B cell (primary cell): ENCODE measurements around the gene ETV3L. TPM values are rescaled to one million over a fixed set of nuclear protein-coding genes. Genes with fewer than 3 reads are reported as not detected.
A peak's percentile ranks its signal among the peaks of the same experiment; 100 is the strongest.

Source experiments
- ATAC-seq: fragments of 200-7000 bp; cut with Tn5 transposase; one replicate; pipeline ENCODE4 v1.10.0; 2021; ENCODE audit warnings: low read depth, mild to moderate bottlenecking, moderate number of reproducible peaks, moderate library complexity
- CTCF ChIA-PET: fragments of 350-600 bp; sonication (Branson Sonifier 250); formaldehyde crosslinking; loops from one replicate; lab custom pipeline; 2021; ENCODE audit warnings: antibody characterized with exemption, inconsistent platforms; lab: Charles Lee
- POLR2A ChIA-PET: fragments of 350-600 bp; sonication (Branson Sonifier 250); formaldehyde crosslinking; loops from one replicate; lab custom pipeline; 2021; ENCODE audit warnings: antibody characterized with exemption; lab: Charles Lee
- DNase-seq: peaks from one replicate; pipeline ENCODE4 v3.0.0; 2013
- H2AFZ ChIP-seq: 2 replicates; pipeline ENCODE4 v1.6.1; 2012; ENCODE audit warnings: mild to moderate bottlenecking, low read depth, low read length; ENCODE audit not compliant: insufficient read depth, poor library complexity, severe bottlenecking
- H3K27ac ChIP-seq, 2 donors: 1 replicate in 1 of 2; 2 replicates in 1 of 2; pipeline ENCODE4 v1.5.1; 2012 to 2013; ENCODE audit warnings: low read length in 2 of 2, mild to moderate bottlenecking in 2 of 2, moderate library complexity in 1 of 2
- H3K27me3 ChIP-seq, 4 experiments: fragments of 200-600 bp in 1 of 4; sonication (generic) in 1 of 4; replicated peaks in 1 of 4; 1 replicate in 2 of 4; 2 replicates in 2 of 4; pipeline versions ENCODE4 v1.6.1 to v1.7.0; 2013 to 2016; ENCODE audit warnings: low read length in 3 of 4, mild to moderate bottlenecking in 2 of 4, mixed read lengths in 1 of 4, moderate library complexity in 1 of 4; ENCODE audit not compliant: insufficient read depth in 4 of 4, control insufficient read depth in 3 of 4; ENCODE audit errors: control extremely low read depth in 1 of 4
- H3K36me3 ChIP-seq, 2 experiments: replicated peaks in 1 of 2; 1 replicate in 1 of 2; 2 replicates in 1 of 2; pipeline versions ENCODE4 v1.6.1 to v1.7.1; 2013; ENCODE audit warnings: low read length in 1 of 2; ENCODE audit not compliant: insufficient read depth in 2 of 2, control insufficient read depth in 1 of 2; ENCODE audit errors: control extremely low read depth in 1 of 2, extremely low read depth in 1 of 2
- H3K4me1 ChIP-seq, 2 donors: fragments of 200-600 bp in 1 of 2; sonication (generic) in 1 of 2; 1 replicate in 1 of 2; 2 replicates in 1 of 2; pipeline versions ENCODE4 v1.5.1 to v1.6.1; 2013 to 2017; ENCODE audit warnings: low read length in 2 of 2; ENCODE audit not compliant: control insufficient read depth in 2 of 2, insufficient read depth in 2 of 2
- H3K4me2 ChIP-seq: replicated peaks from 2 replicates; pipeline ENCODE3; 2012; ENCODE audit warnings: mild to moderate bottlenecking, low read depth, low read length; ENCODE audit not compliant: poor library complexity, severe bottlenecking
- H3K4me3 ChIP-seq, 5 experiments: fragments of 200-600 bp in 1 of 5; sonication (generic) in 1 of 5; 1 replicate in 3 of 5; 2 replicates in 2 of 5; pipeline versions ENCODE4 v1.5.1 to v1.7.0; 2011 to 2016; ENCODE audit warnings: low read length in 4 of 5, mild to moderate bottlenecking in 4 of 5, low read depth in 2 of 5, control low read depth in 1 of 5, moderate library complexity in 1 of 5; ENCODE audit not compliant: insufficient read depth in 1 of 5; ENCODE audit errors: control extremely low read depth in 1 of 5, extremely low read depth in 1 of 5
- H3K79me2 ChIP-seq: fragments of 200-600 bp; sonication (generic); one replicate; pipeline ENCODE4 v1.6.0; 2016; ENCODE audit warnings: low read length; ENCODE audit not compliant: control insufficient read depth, insufficient read depth
- H3K9ac ChIP-seq: fragments of 200-600 bp; sonication (generic); 2 replicates; pipeline ENCODE4 v1.6.1; 2017; ENCODE audit warnings: mild to moderate bottlenecking, low read length, moderate library complexity
- H3K9me3 ChIP-seq, 3 donors: one replicate each; pipeline versions ENCODE4 v1.6.1 to v1.7.1; 2013; ENCODE audit warnings: low read length in 2 of 3; ENCODE audit not compliant: control insufficient read depth in 2 of 3, insufficient read depth in 1 of 3; ENCODE audit errors: control extremely low read depth in 1 of 3
- H4K20me1 ChIP-seq: 2 replicates; pipeline ENCODE4 v1.6.0; 2012; ENCODE audit warnings: mild to moderate bottlenecking, low read length; ENCODE audit not compliant: insufficient read depth, control insufficient read depth, poor library complexity, severe bottlenecking
- H3K27ac Mint-ChIP-seq: one replicate; pipeline ENCODE4 v1.8.0; 2021; ENCODE audit warnings: mixed read lengths
- H3K27me3 Mint-ChIP-seq: one replicate; pipeline ENCODE4 v1.8.0; 2021; ENCODE audit warnings: mixed read lengths
- H3K4me1 Mint-ChIP-seq: one replicate; pipeline ENCODE4 v1.8.0; 2021; ENCODE audit warnings: mixed read lengths
- H3K4me3 Mint-ChIP-seq: one replicate; pipeline ENCODE4 v1.8.0; 2021; ENCODE audit warnings: mixed read lengths
- H3K9me3 Mint-ChIP-seq: one replicate; pipeline ENCODE4 v1.8.0; 2022; ENCODE audit warnings: mixed read lengths; ENCODE audit not compliant: insufficient read depth
- CTCF ChIP-seq: fragments of 200-600 bp; IDR thresholded peaks from one replicate; pipeline ENCODE4 v1.8.0; 2022; ENCODE audit warnings: antibody characterized with exemption, mild to moderate bottlenecking
- EZH2 ChIP-seq: IDR thresholded peaks from 2 replicates; pipeline ENCODE4 v1.6.1; 2012; ENCODE audit warnings: borderline replicate concordance, low read depth, mild to moderate bottlenecking, moderate library complexity, low read length; ENCODE audit not compliant: insufficient read depth, poor library complexity, severe bottlenecking
- WGBS: methylation state at CpG from one replicate; pipeline ENCODE4 v1.1.5; 2013; ENCODE audit warnings: missing lambda C conversion rate; ENCODE audit not compliant: insufficient coverage; 5-methylcytosine and 5-hydroxymethylcytosine counted together
- intact Hi-C: fragments of 100-400 bp; cut with micrococcal nuclease; formaldehyde crosslinking; loops from one replicate; pipeline ENCODE4 v1.10.0; 2022
- polyA plus RNA-seq: library from polyadenylated mRNA; depleted of rRNA; stranded (reverse); fragments of >200 nt; gene quantifications from 2 replicates; pipeline ENCODE4 v1.2.3, GENCODE V29; 2012
- total RNA-seq, 2 donors: library from RNA; stranded (reverse); fragments of 120-200 nt in 1 of 2; gene quantifications; 1 replicate in 1 of 2; 2 replicates in 1 of 2; pipeline versions ENCODE4 v1.2.3 to v1.2.4, GENCODE V29; 2013 to 2022

Gene ETV3L
- total and polyA plus RNA-seq, 2 donors (not counting 1 experiment from before 2014, with no cell fraction given): not detected

GRCh38 chr1:157137408-157138219, 38.0 kb upstream of the ETV3L start:
- no peaks in the 10 kb centered on the region for H3K9me3 ChIP-seq
- H3K36me3 ChIP-seq: peaks cover 18 to 35% of the 10 kb centered on the region in 2 experiments
- H2AFZ ChIP-seq: peak overlapping the region; percentile 86
- POLR2A ChIA-PET: interaction anchor here (0.8 kb wide), 1 partner anchor 18 kb away, joined by 6 read pairs; no protein-coding TSS in a partner anchor
- WGBS: under 1% methylated on average over 32 of the region's 36 CpGs
- H3K4me3 ChIP-seq: peak overlapping the region; percentile 86 to 94 (median 93)
- peaks cover 31% of the 10 kb centered on the region for H3K79me2 ChIP-seq
- H3K27me3 ChIP-seq: no peaks in the 10 kb centered on the region
- peak overlapping the region; percentile 92 for H3K27ac Mint-ChIP-seq
- peak overlapping the region; percentile 88 for H3K9ac ChIP-seq
- DNase-seq (peak; percentile 56), ATAC-seq (no peak)
- TF ChIP-seq EZH2 (no peak), CTCF (no peak)
- no peaks in the 10 kb centered on the region for H3K27me3 Mint-ChIP-seq
- CTCF ChIA-PET: interaction anchor here (1.3 to 2.2 kb wide), 4 partner anchors 15 to 47 kb away, joined by 3 to 9 read pairs (median 4); no protein-coding TSS in a partner anchor
- H3K4me2 ChIP-seq: peak overlapping the region; percentile 96
- peaks cover 30% of the 10 kb centered on the region for H4K20me1 ChIP-seq
- H3K27ac ChIP-seq: peak overlapping the region; percentile 93 to 95
- H3K4me1 Mint-ChIP-seq: peaks cover 44% of the 10 kb centered on the region
- H3K4me1 ChIP-seq: peaks cover 20 to 26% of the 10 kb centered on the region in 2 donors
- intact Hi-C loops: no loop called here
- H3K4me3 Mint-ChIP-seq: peak overlapping the region; percentile 96
- H3K9me3 Mint-ChIP-seq: no peaks in the 10 kb centered on the region

DNA sequence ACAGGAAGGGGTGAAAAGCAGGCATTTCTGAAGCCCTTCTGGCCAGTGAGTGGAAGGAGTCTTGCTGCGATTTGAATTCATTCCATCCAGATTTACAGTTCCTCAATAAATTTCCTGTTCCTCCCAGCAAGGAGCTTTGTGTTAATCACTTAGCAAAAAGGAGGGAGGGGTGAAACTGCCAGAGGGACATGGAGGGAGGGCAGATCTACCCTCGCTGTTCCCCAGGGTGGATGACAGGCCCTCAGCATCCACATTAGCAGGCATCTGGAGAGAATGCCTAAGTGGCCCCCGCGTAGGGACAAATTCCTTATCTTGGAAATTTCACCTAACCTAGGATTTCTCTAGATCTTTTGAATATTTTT, 37.4 kb upstream of the ETV3L start:
- Histone ChIP-seq H2AFZ (peak overlapping the region; percentile 86), H3K4me3 (peak overlapping the region; percentile 86 to 94 (median 93)), H3K4me2 (peak overlapping the region; percentile 96), H3K79me2 (peaks cover 31% of the 10 kb centered on the region), H3K27ac (peak overlapping the region; percentile 93 to 95), H3K36me3 (peaks cover 18 to 39% of the 10 kb centered on the region in 2 experiments), H3K27me3 (no peaks in the 10 kb centered on the region), H3K4me1 (peaks cover 20 to 26% of the 10 kb centered on the region in 2 donors), H4K20me1 (peaks cover 30% of the 10 kb centered on the region), H3K9ac (peak overlapping the region; percentile 88), H3K9me3 (no peaks in the 10 kb centered on the region)
- no peak for ATAC-seq
- CTCF ChIA-PET: interaction anchor here (1.3 to 1.5 kb wide), 3 partner anchors 19 to 47 kb away, joined by 3 to 5 read pairs (median 4); no protein-coding TSS in a partner anchor
- POLR2A ChIA-PET: no interaction called here
- intact Hi-C loops: no loop called here
- Mint-ChIP-seq H3K4me3 (peak overlapping the region; percentile 96), H3K9me3 (no peaks in the 10 kb centered on the region), H3K27me3 (no peaks in the 10 kb centered on the region), H3K4me1 (peaks cover 42% of the 10 kb centered on the region), H3K27ac (peak overlapping the region; percentile 92)
- WGBS: 4% methylated on average over 3 of the region's 4 CpGs
- peak; percentile 16 for DNase-seq
- TF ChIP-seq CTCF: no peak
- TF ChIP-seq EZH2: no peak
